GM21723 (cell line): ENCODE measurements around the gene EDC3.

ENCODE experiments used
- ATAC-seq: cut with Tn5 transposase; IDR thresholded peaks from one replicate; pipeline ENCODE4 v1.9.1; 2021; ENCODE audit warnings: mild to moderate bottlenecking, moderate library complexity; ENCODE audit not compliant: unreplicated experiment

EDC3 gene

GRCh38 chr15:74585191-74585590 is 110.6 kb downstream of the EDC3 start:
- no peak for ATAC-seq

DNA sequence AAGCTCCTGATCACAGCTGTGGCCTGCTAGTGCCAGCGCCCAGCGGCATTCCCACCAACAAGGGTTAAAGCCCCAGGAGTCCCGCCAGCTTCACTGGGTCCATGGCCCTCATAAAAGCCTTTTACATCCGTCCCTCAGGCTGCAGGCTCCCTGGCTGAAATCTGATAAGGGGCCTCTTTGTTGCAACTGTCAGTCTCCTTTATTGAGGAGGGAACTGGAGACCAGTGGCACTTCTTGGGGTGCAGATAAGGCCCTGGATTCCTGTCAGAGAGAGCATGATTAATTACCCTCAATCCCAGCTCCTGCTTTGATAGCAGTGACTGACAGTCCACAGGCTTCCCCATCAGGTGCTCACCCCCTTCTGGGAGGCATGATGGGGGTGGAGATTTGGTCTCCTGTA is 111.0 kb downstream of the EDC3 start:
- ATAC-seq: no peak

DNA sequence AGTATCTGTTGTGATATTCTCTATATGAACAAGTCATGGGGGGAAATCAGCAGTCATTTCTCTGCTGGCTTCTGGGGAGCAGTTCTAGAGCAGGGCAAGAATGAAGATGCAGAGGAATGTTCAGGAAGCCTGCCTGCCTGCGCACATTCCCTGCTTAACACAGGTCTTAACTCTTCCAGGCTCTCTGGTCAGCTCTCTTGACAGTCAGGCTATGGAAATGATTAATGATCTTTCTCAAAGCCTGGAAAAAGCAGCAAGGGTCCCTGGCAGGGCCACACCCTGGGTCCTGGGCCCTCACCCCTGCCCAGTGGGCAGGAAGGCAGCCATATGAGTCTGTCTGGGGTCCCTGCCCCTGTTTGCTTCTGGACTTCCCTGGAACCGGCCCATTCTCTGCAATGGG is 111.6 kb downstream of the EDC3 start:
- ATAC-seq: no peak
